Smooth muscle cell (in vitro differentiated cells): ENCODE data around the gene CDCA7. TPM values are rescaled to one million over a fixed set of nuclear protein-coding genes. Genes with fewer than 3 reads are reported as not detected.

Experiments
- DNase-seq: peaks from one replicate; lab custom pipeline; 2025; ENCODE audit not compliant: unreplicated experiment; lab: John Stamatoyannopoulos, UW
- H2AFZ ChIP-seq: fragments of 200-600 bp; sonication (generic); 2 replicates; pipeline ENCODE4 v1.6.0; 2016; ENCODE audit warnings: antibody characterized with exemption, low read depth, mild to moderate bottlenecking
- H3F3A ChIP-seq: fragments of 200-600 bp; sonication (generic); 2 replicates; pipeline ENCODE4 v1.6.0; 2017; ENCODE audit warnings: antibody characterized with exemption, low read depth
- H3K27ac ChIP-seq: fragments of 200-600 bp; sonication (generic); 2 replicates; pipeline ENCODE4 v1.5.1; 2016; ENCODE audit warnings: low read depth, mild to moderate bottlenecking
- H3K27me3 ChIP-seq: fragments of 200-600 bp; sonication (generic); 2 replicates; pipeline ENCODE4 v1.6.1; 2016; ENCODE audit warnings: low read depth, mild to moderate bottlenecking
- H3K36me3 ChIP-seq: fragments of 200-600 bp; sonication (generic); 2 replicates; pipeline ENCODE4 v1.5.1; 2016; ENCODE audit warnings: low read depth
- H3K4me1 ChIP-seq: fragments of 200-600 bp; sonication (generic); 2 replicates; pipeline ENCODE4 v1.5.1; 2016; ENCODE audit warnings: low read depth
- H3K4me2 ChIP-seq: fragments of 200-600 bp; sonication (generic); 2 replicates; pipeline ENCODE4 v1.6.0; 2016; ENCODE audit warnings: mild to moderate bottlenecking
- H3K4me3 ChIP-seq: fragments of 200-600 bp; sonication (generic); 2 replicates; pipeline ENCODE4 v1.5.1; 2016; ENCODE audit warnings: mild to moderate bottlenecking
- H3K79me2 ChIP-seq: fragments of 200-600 bp; sonication (generic); 2 replicates; pipeline ENCODE4 v1.6.0; 2016; ENCODE audit warnings: low read depth, mild to moderate bottlenecking
- H3K9ac ChIP-seq: fragments of 200-600 bp; sonication (generic); 2 replicates; pipeline ENCODE4 v1.6.0; 2016; ENCODE audit warnings: low read depth
- H3K9me3 ChIP-seq: fragments of 200-600 bp; sonication (generic); replicated peaks from 2 replicates; pipeline ENCODE4 v1.5.1; 2016; ENCODE audit warnings: low read depth
- H4K20me1 ChIP-seq: fragments of 200-600 bp; sonication (generic); 2 replicates; pipeline ENCODE4 v1.6.0; 2016; ENCODE audit warnings: low read depth
- CTCF ChIP-seq: fragments of 200-600 bp; sonication (generic); IDR thresholded peaks from 2 replicates; pipeline ENCODE4 v1.5.1; 2017; ENCODE audit warnings: borderline replicate concordance, mild to moderate bottlenecking, antibody characterized with exemption; ENCODE audit not compliant: insufficient read depth, poor library complexity, severe bottlenecking
- WGBS: methylation state at CpG from one replicate; pipeline ENCODE4 v1.1.7; 2016; ENCODE audit warnings: low lambda C conversion rate; 5-methylcytosine and 5-hydroxymethylcytosine counted together
- polyA plus RNA-seq: library from polyadenylated mRNA; unstranded; fragments of >200 nt; fragmentation: Nextera tagmentation; extraction: Ambion mirVana; gene quantifications from 2 replicates; pipeline ENCODE4 v1.2.1, GENCODE V29; 2016
- total RNA-seq: library from RNA; depleted of rRNA; stranded (reverse); fragments of >200 nt; gene quantifications from 2 replicates; pipeline ENCODE4 v1.2.3, GENCODE V29; 2014

The CDCA7 gene
- total and polyA plus RNA-seq, 2 experiments from 2014 or later: 2.7 to 7.3 TPM

- Histone ChIP-seq H3F3A (peaks cover 14% of the 10 kb centered on the region), H4K20me1 (no peaks in the 10 kb centered on the region), H3K4me3 (no peak overlapping the region), H3K27me3 (peaks cover 12% of the 10 kb centered on the region), H3K9ac (no peak overlapping the region), H3K36me3 (no peaks in the 10 kb centered on the region), H2AFZ (no peak overlapping the region), H3K4me2 (no peak overlapping the region), H3K79me2 (peaks cover 2% of the 10 kb centered on the region), H3K4me1 (peaks cover 20% of the 10 kb centered on the region), H3K27ac (no peak overlapping the region), H3K9me3 (no peaks in the 10 kb centered on the region)
- no peak for TF ChIP-seq CTCF
- no peak for DNase-seq
- 15% methylated on average over 4 of the region's 4 CpGs for WGBS
Measured at GRCh38 chr2:173351879-173352278, 2.8 kb upstream of the CDCA7 start.

- Histone ChIP-seq H3K27ac (no peak overlapping the region), H3K4me2 (peak overlapping the region; percentile 98), H3K4me1 (peaks cover 12% of the 10 kb centered on the region), H3K27me3 (peaks cover 12% of the 10 kb centered on the region), H4K20me1 (no peaks in the 10 kb centered on the region), H3K36me3 (no peaks in the 10 kb centered on the region), H3K9ac (no peak overlapping the region), H3K9me3 (no peaks in the 10 kb centered on the region), H3F3A (peaks cover 14% of the 10 kb centered on the region), H3K4me3 (peak overlapping the region; percentile 72), H2AFZ (no peak overlapping the region), H3K79me2 (peaks cover 6% of the 10 kb centered on the region)
- DNase-seq: no peak
- 29% methylated on average over 5 of the region's 5 CpGs for WGBS
- TF ChIP-seq CTCF: no peak
Measured at GRCh38 chr2:173353556-173353955, 1.1 kb upstream of the CDCA7 start.

GRCh38 chr2:173354073-173354581 is 545 bp upstream of the CDCA7 start:
- peak overlapping the region; percentile 81 for H2AFZ ChIP-seq
- no peaks in the 10 kb centered on the region for H4K20me1 ChIP-seq
- no peak for DNase-seq
- H3K79me2 ChIP-seq: peaks cover 6% of the 10 kb centered on the region
- no peak for TF ChIP-seq CTCF
- peaks cover 14% of the 10 kb centered on the region for H3F3A ChIP-seq
- peak overlapping the region; percentile 98 for H3K4me2 ChIP-seq
- no peak overlapping the region for H3K27ac ChIP-seq
- H3K27me3 ChIP-seq: peaks cover 12% of the 10 kb centered on the region
- no peaks in the 10 kb centered on the region for H3K36me3 ChIP-seq
- WGBS: 1% methylated on average over 19 of the region's 19 CpGs
- peak overlapping the region; percentile 72 for H3K4me3 ChIP-seq
- H3K9me3 ChIP-seq: no peaks in the 10 kb centered on the region
- H3K4me1 ChIP-seq: peaks cover 12% of the 10 kb centered on the region
- peak overlapping the region; percentile 77 for H3K9ac ChIP-seq
